GM12878 (cell line): ENCODE data around the gene RNF148. TPM values are rescaled to one million over a fixed set of nuclear protein-coding genes. Genes with fewer than 3 reads are reported as not detected.

Experiments used
- ATAC-seq: fragments of 200-7000 bp; cut with Tn5 transposase; 3 replicates; pipeline ENCODE4 v1.9.1; 2020; ENCODE audit warnings: mild to moderate bottlenecking, moderate library complexity
- BruUV-seq: library from RNA; stranded (reverse); fragments of 400-500 nt; replicated peaks from 2 replicates; lab custom pipeline; 2021; lab: Mats Ljungman, UMichigan
- CTCF ChIA-PET: fragments of 300-600 bp; sonication (Branson Sonifier 250); formaldehyde crosslinking; extraction: SDS; loops from one replicate; lab custom pipeline; 2021; ENCODE audit warnings: inconsistent platforms; lab: Yijun Ruan, JAX
- POLR2A ChIA-PET: fragments of 350-600 bp; formaldehyde crosslinking; extraction: SDS; loops from one replicate; lab custom pipeline; 2021; ENCODE audit warnings: inconsistent platforms; lab: Charles Lee
- RAD21 ChIA-PET: fragments of 300-600 bp; sonication (Branson Sonifier 250); formaldehyde crosslinking; loops from one replicate; lab custom pipeline; 2023; ENCODE audit warnings: antibody characterized with exemption; ENCODE audit not compliant: unreplicated experiment; lab: Charles Lee
- SMC1A ChIA-PET: fragments of 300-600 bp; sonication (Branson Sonifier 250); formaldehyde crosslinking; loops from one replicate; lab custom pipeline; 2023; ENCODE audit not compliant: unreplicated experiment, uncharacterized antibody; lab: Charles Lee
- DNase-seq: peaks from one replicate; pipeline ENCODE4 v3.0.0-alpha.2; 2011; ENCODE audit warnings: low read depth, low spot score
- FAIRE-seq: peaks from 3 replicates; lab custom pipeline; 2011; peaks lifted over from hg19 to GRCh38; lab: Jason Lieb, UNC
- H2AFZ ChIP-seq: 2 replicates; pipeline ENCODE4 v1.6.0; 2011; ENCODE audit warnings: low read depth, low read length, control low read depth; ENCODE audit not compliant: control insufficient read depth
- H3K27ac ChIP-seq: 2 replicates; pipeline ENCODE4 v1.5.1; 2011; ENCODE audit warnings: control low read depth; ENCODE audit not compliant: control insufficient read depth, insufficient read depth
- H3K27me3 ChIP-seq, 2 experiments: replicated peaks in 1 of 2; 2 replicates each; pipeline versions ENCODE4 v1.6.0 to v1.6.1; 2011; ENCODE audit warnings: low read length in 1 of 2; ENCODE audit not compliant: control insufficient read depth in 2 of 2, insufficient read depth in 2 of 2
- H3K36me3 ChIP-seq, 2 experiments: 2 replicates each; pipeline ENCODE4 v1.5.1; 2011; ENCODE audit warnings: low read length in 1 of 2; ENCODE audit not compliant: control insufficient read depth in 2 of 2, insufficient read depth in 2 of 2
- H3K4me1 ChIP-seq: 2 replicates; pipeline ENCODE4 v1.6.1; 2011; ENCODE audit warnings: mild to moderate bottlenecking, low read length, moderate library complexity, mixed read lengths; ENCODE audit not compliant: control insufficient read depth, insufficient read depth
- H3K4me2 ChIP-seq: 2 replicates; pipeline ENCODE4 v1.6.0; 2011; ENCODE audit warnings: control low read depth; ENCODE audit not compliant: control insufficient read depth, insufficient read depth
- H3K4me3 ChIP-seq: fragments of 200-600 bp; sonication (generic); 2 replicates; pipeline ENCODE4 v1.5.1; 2016
- H3K79me2 ChIP-seq: 2 replicates; pipeline ENCODE4 v1.6.0; 2011; ENCODE audit warnings: low read length; ENCODE audit not compliant: control insufficient read depth, insufficient read depth
- H3K9ac ChIP-seq: 2 replicates; pipeline ENCODE4 v1.8.0; 2011; ENCODE audit warnings: low read length, control low read depth, mixed read lengths; ENCODE audit not compliant: control insufficient read depth, insufficient read depth
- H3K9me3 ChIP-seq: replicated peaks from 3 replicates; pipeline ENCODE4 v1.5.1; 2011; ENCODE audit warnings: mild to moderate bottlenecking, low read length; ENCODE audit not compliant: control insufficient read depth, insufficient read depth
- H4K20me1 ChIP-seq: 2 replicates; pipeline ENCODE4 v1.6.0; 2011; ENCODE audit not compliant: control insufficient read depth, insufficient read depth
- ATF7 ChIP-seq: fragments of 450-650 bp; IDR thresholded peaks from 2 replicates; pipeline ENCODE4 v1.6.1; 2016; ENCODE audit warnings: low read depth, mild to moderate bottlenecking
- IKZF1 ChIP-seq: fragments of 450-650 bp; conservative IDR thresholded peaks from 2 replicates; pipeline ENCODE4 v1.6.1; 2017; ENCODE audit warnings: antibody characterized with exemption, mild to moderate bottlenecking
- IRF4 ChIP-seq: IDR thresholded peaks from 2 replicates; pipeline ENCODE4 v1.6.1; 2011; ENCODE audit warnings: low read depth, low read length
- NFIC ChIP-seq: IDR thresholded peaks from 2 replicates; pipeline ENCODE4 v1.6.1; 2012; ENCODE audit warnings: low read depth, mild to moderate bottlenecking, inconsistent platforms, low read length, moderate library complexity
- NFYB ChIP-seq: IDR thresholded peaks from 2 replicates; pipeline ENCODE4 v1.6.1; 2011; ENCODE audit warnings: low read depth, mild to moderate bottlenecking, low read length, improper control_type of control experiment, moderate library complexity; ENCODE audit not compliant: insufficient read depth
- PAX8 ChIP-seq: fragments of 450-650 bp; IDR thresholded peaks from 2 replicates; pipeline ENCODE4 v1.6.1; 2017; ENCODE audit warnings: mild to moderate bottlenecking, moderate library complexity
- POLR2A ChIP-seq: IDR thresholded peaks from 2 replicates; pipeline ENCODE4 v1.6.1; 2011; ENCODE audit warnings: low read depth, mild to moderate bottlenecking, low read length
- ZNF207 ChIP-seq: fragments of 450-650 bp; IDR thresholded peaks from 2 replicates; pipeline ENCODE4 v1.6.1; 2014; ENCODE audit warnings: antibody characterized with exemption, mild to moderate bottlenecking, borderline replicate concordance
- ZNF217 ChIP-seq: fragments of 450-650 bp; IDR thresholded peaks from 2 replicates; pipeline ENCODE4 v1.6.1; 2017; ENCODE audit warnings: antibody characterized with exemption, mild to moderate bottlenecking
- WGBS: methylation state at CpG from one replicate; pipeline ENCODE4 v1.1.6; 2016; ENCODE audit warnings: low lambda C conversion rate; ENCODE audit not compliant: insufficient replicate concordance, insufficient coverage; ENCODE audit errors: missing lambda C conversion rate; 5-methylcytosine and 5-hydroxymethylcytosine counted together
- in situ Hi-C: fragments of 300-500 bp; cut with MboI; formaldehyde crosslinking; loops from 9 replicates; pipeline ENCODE4 v1.14.3; 2018; ENCODE audit warnings: mixed read lengths
- intact Hi-C: fragments of 100-400 bp; cut with micrococcal nuclease; formaldehyde crosslinking; loops from one replicate; pipeline ENCODE4 v1.14.2; 2022; ENCODE audit not compliant: unreplicated experiment
- polyA plus RNA-seq, 11 experiments: library from polyadenylated mRNA; depleted of rRNA in 4 of 11; unstranded in 6 of 11; stranded (reverse) in 5 of 11; fragments of >200 nt; fragmentation: Nextera tagmentation in 4 of 11; fragmentation: Illumina TruSeq in 1 of 11; extraction: Ambion mirVana in 4 of 11; extraction: Trizol in 1 of 11; gene quantifications; 1 replicate in 1 of 11; 2 replicates in 10 of 11; pipeline versions ENCODE4 v1.2.1 to v1.2.3, GENCODE V29; 2011 to 2016; ENCODE audit warnings: inconsistent platforms in 2 of 11, missing spikeins in 2 of 11, low read depth in 1 of 11
- total RNA-seq, 4 experiments: library from RNA; depleted of rRNA in 3 of 4; stranded (reverse); fragments of >200 nt in 3 of 4; fragmentation: Illumina TruSeq in 1 of 4; extraction: Trizol in 1 of 4; gene quantifications; 2 replicates each; pipeline versions ENCODE4 v1.2.1 to v1.2.3, GENCODE V29; 2013 to 2021
- TF ChIP-seq, protein P1 (sequence below): fragments of 450-650 bp; IDR thresholded peaks from 2 replicates; pipeline ENCODE4 v1.6.1; 2016; ENCODE audit warnings: mild to moderate bottlenecking

RNF148 gene
- total and polyA plus RNA-seq, 10 of the 15 experiments (the other 5 are each of a cell fraction or from before 2014, with no cell fraction given): 0.06 to 0.22 (median 0.17) TPM; not detected in 7

- 67% methylated on average over 1 of the region's 1 CpG for WGBS
- Histone ChIP-seq H3K79me2 (no peaks in the 10 kb centered on the region), H3K4me3 (no peak overlapping the region), H4K20me1 (no peaks in the 10 kb centered on the region), H3K36me3 (no peaks in the 10 kb centered on the region), H3K4me2 (no peak overlapping the region), H3K27ac (no peak overlapping the region), H3K4me1 (no peaks in the 10 kb centered on the region), H3K9me3 (no peaks in the 10 kb centered on the region), H2AFZ (no peak overlapping the region), H3K27me3 (no peaks in the 10 kb centered on the region), H3K9ac (no peak overlapping the region)
- POLR2A ChIA-PET: interaction anchor here (1.0 to 1.1 kb wide), 2 partner anchors 11 to 15 kb away, joined by 3 read pairs; no protein-coding TSS in a partner anchor
- CTCF ChIA-PET: interaction anchor here (1.2 to 3.2 kb wide), 6 partner anchors 7 to 70 kb away, joined by 3 to 21 read pairs (median 6); no protein-coding TSS in a partner anchor
- TF ChIP-seq IRF4 (no peak), ZNF207 (no peak), ATF7 (no peak), IKZF1 (no peak), POLR2A (no peak), NFYB (no peak), ZNF217 (no peak), NFIC (no peak), PAX8 (no peak)
- TF ChIP-seq, protein P1, sequence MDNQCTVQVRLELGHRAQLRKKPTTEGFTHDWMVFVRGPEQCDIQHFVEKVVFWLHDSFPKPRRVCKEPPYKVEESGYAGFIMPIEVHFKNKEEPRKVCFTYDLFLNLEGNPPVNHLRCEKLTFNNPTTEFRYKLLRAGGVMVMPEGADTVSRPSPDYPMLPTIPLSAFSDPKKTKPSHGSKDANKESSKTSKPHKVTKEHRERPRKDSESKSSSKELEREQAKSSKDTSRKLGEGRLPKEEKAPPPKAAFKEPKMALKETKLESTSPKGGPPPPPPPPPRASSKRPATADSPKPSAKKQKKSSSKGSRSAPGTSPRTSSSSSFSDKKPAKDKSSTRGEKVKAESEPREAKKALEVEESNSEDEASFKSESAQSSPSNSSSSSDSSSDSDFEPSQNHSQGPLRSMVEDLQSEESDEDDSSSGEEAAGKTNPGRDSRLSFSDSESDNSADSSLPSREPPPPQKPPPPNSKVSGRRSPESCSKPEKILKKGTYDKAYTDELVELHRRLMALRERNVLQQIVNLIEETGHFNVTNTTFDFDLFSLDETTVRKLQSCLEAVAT: no peak
- RAD21 ChIA-PET: interaction anchor here (1.7 to 3.4 kb wide), 3 partner anchors 8 to 13 kb away, joined by 5 to 26 read pairs (median 12); no protein-coding TSS in a partner anchor
- in situ Hi-C loops: no loop called here
- no TSS peak for BruUV-seq
- DNase-seq (no peak), ATAC-seq (no peak), FAIRE-seq (no peak)
- intact Hi-C loops: no loop called here
- SMC1A ChIA-PET: interaction anchor here (1.1 to 5.3 kb wide), 6 partner anchors 10 to 78 kb away, joined by 3 to 60 read pairs (median 4); no protein-coding TSS in a partner anchor
Measured at GRCh38 chr7:122727759-122728158, 25.0 kb upstream of the RNF148 start.
